GM19351 (cell line): ENCODE measurements around the gene CD37.
"Not testable (repeated sequence)": the region's sequence is repeated elsewhere in the genome, so short reads cannot be mapped to it uniquely, and the experiment has no call there.

Experiments used
- ATAC-seq: cut with Tn5 transposase; IDR thresholded peaks from one replicate; pipeline ENCODE4 v1.9.1; 2021; ENCODE audit warnings: mild to moderate bottlenecking, moderate library complexity; ENCODE audit not compliant: unreplicated experiment

Gene CD37

GRCh38 chr19:49373174-49373573 is 38.0 kb downstream of the CD37 start:
- ATAC-seq: not testable (repeated sequence)

GRCh38 chr19:49374665-49375434 is 39.6 kb downstream of the CD37 start:
- no peak for ATAC-seq

GRCh38 chr19:49378512-49378911 is 43.3 kb downstream of the CD37 start:
- no peak for ATAC-seq

GRCh38 chr19:49380391-49380790 is 45.2 kb downstream of the CD37 start:
- no peak for ATAC-seq

GRCh38 chr19:49382639-49383038 is 47.4 kb downstream of the CD37 start:
- ATAC-seq: no peak

GRCh38 chr19:49383599-49383998 is 48.4 kb downstream of the CD37 start:
- ATAC-seq: no peak

- ATAC-seq: no peak
Observed at GRCh38 chr19:49387936-49388372, 52.7 kb downstream of the CD37 start, which contains the start of gene KASH5. KASH5 (plus strand) TSS chr19:49388249; CDS start chr19:49390884, 2,635 bp downstream.

- ATAC-seq: no peak
Observed at GRCh38 chr19:49389406-49389805, 54.2 kb downstream of the CD37 start.
